ENCODE data around the gene GJD3. TPM values are rescaled to one million over a fixed set of nuclear protein-coding genes. Genes with fewer than 3 reads are reported as not detected.

GJD3 gene
- total and polyA plus RNA-seq, 8 donors: 0.55 to 1.2 TPM; not detected in 6

DNA sequence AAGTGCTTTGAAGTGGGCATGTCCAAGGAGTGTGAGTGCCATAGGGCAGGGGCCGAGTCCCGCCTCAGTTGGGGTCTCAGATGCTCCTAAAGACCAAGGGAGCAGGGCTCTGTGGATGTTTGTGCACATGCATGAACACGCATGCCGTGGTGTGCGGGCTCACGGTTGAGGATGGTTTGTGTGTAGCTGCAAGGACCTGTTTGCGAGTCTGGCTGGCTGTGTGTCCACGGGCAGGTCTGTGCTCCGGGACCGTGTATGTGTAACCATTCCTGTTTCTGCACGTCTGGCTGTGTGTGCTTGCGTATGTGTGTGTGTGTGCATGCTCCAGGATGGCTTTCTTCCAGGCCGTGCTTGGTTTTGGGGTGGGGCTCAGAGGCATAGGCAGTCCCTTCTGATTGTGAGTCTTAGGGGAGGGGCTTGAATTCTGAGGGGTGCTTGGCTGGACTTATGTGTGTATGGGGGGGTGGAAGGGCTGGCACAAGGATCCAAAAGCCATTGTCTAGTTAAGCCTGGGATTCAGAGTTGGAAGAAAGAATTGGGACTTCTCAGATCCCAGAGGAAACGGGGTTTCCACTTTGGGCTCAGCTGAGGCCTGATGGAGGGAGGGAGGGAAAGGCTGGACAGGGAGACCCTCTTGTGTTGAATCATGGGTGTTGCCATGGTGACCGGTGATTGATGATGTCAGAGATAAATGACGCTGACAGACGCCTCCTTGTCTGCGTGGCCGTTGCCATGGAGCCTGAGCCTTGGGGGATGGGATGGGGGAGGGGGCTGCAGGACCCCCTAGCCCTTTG lies 14.4 kb downstream of the GJD3 start:
- peaks cover 64 to 94% (median 75%) of the 10 kb centered on the region in 4 donors for H3K4me1 ChIP-seq
- peaks cover 31 to 70% (median 53%) of the 10 kb centered on the region in 4 donors for H3K36me3 ChIP-seq

GRCh38 chr17:40349477-40349894 lies 15.1 kb downstream of the GJD3 start:
- Histone ChIP-seq H3K4me3 (peak overlapping the region in 1 of 4 donors; percentile 28), H3K27ac (peak overlapping the region in 4 of 5 donors; percentile 5 to 98 (median 94)), H3K27me3 (no peaks in the 10 kb centered on the region), H3K36me3 (peaks cover 31 to 64% (median 49%) of the 10 kb centered on the region in 4 donors), H3K4me1 (peaks cover 64 to 94% (median 75%) of the 10 kb centered on the region in 4 donors), H3K9me3 (no peaks in the 10 kb centered on the region)
- WGBS, 5 donors: 14 to 64% (median 56%) methylated on average over 8 to 10 of the region's 10 CpGs
- TF ChIP-seq, protein P1, sequence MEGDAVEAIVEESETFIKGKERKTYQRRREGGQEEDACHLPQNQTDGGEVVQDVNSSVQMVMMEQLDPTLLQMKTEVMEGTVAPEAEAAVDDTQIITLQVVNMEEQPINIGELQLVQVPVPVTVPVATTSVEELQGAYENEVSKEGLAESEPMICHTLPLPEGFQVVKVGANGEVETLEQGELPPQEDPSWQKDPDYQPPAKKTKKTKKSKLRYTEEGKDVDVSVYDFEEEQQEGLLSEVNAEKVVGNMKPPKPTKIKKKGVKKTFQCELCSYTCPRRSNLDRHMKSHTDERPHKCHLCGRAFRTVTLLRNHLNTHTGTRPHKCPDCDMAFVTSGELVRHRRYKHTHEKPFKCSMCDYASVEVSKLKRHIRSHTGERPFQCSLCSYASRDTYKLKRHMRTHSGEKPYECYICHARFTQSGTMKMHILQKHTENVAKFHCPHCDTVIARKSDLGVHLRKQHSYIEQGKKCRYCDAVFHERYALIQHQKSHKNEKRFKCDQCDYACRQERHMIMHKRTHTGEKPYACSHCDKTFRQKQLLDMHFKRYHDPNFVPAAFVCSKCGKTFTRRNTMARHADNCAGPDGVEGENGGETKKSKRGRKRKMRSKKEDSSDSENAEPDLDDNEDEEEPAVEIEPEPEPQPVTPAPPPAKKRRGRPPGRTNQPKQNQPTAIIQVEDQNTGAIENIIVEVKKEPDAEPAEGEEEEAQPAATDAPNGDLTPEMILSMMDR (IDR thresholded peaks at IDR 0.05): no peak
- no peak for TF ChIP-seq POLR2AphosphoS5 (IDR thresholded peaks at IDR 0.05)
- no peak for TF ChIP-seq POLR2A (IDR thresholded peaks at IDR 0.05)
- TF ChIP-seq EP300 (IDR thresholded peaks at IDR 0.05): no peak
- intact Hi-C loops (cut with DNase I; ENCODE audit: low total_unique reads): no loop called here
- DNase-seq: peak in 1 of 2 donors; percentile 42

More for the DNA sequence above, 14.4 kb downstream of the GJD3 start:
- Histone ChIP-seq H3K27ac (peak overlapping the region in 4 of 5 donors; percentile 5 to 98 (median 94)), H3K4me3 (peak overlapping the region in 1 of 4 donors; percentile 28), H3K27me3 (no peaks in the 10 kb centered on the region), H3K9me3 (no peaks in the 10 kb centered on the region)
- peak; percentile 63 to 91 for DNase-seq
- 31 to 41% (median 34%) methylated on average over 17 to 19 of the region's 19 CpGs for WGBS, 5 donors
- TF ChIP-seq, protein P1 (IDR thresholded peaks at IDR 0.05): no peak
- intact Hi-C loops (cut with DNase I; ENCODE audit: low total_unique reads): no loop called here

DNA sequence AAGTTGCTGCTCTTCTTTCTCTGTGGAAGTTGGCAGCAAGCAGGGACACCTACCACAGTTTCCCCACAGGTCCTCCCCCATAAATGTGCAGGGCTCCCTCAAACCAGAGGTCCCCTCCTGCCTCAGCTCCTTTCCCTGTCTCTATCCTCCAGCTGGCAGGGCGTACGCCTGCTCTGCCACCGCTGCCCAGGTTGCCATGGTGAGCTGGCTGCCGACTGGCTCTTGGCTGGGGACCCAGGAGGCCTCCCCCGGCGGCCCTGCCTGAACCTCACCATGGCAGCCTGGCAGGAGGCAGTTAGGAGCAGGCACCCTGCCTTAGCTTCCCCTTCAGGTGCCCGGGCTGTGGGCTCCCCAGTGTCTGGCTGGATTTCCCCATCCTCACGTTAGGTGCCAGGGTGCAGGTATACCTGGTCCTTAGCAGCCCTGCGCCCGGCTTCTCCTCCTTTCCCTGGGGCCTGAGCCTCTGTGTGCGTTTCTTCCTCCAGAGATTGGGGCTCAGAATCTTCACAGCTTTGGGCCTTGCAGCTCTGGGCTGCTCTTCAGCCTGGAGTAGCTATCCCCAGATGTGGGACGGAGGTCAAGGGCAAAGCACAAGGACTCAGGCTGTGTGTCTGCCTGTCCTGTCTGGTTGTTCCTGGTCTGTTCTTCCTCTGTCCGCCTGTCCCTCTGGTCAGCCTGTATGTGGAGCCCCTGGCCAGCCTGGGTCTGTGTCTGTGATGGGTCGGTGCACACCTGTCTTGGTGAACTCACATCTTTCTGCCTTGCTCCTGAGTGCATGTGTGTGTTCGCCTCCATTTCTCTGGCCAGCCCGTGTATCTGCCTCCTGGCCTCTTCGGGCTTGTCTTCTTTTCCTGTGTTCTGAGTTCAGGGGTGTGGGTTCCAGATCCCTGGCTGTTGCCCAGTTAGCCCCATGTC lies 15.7 kb downstream of the GJD3 start:
- no peaks in the 10 kb centered on the region for H3K27me3 ChIP-seq
- peak; percentile 78 to 87 for DNase-seq
- H3K9me3 ChIP-seq: no peaks in the 10 kb centered on the region
- H3K4me1 ChIP-seq: peaks cover 70 to 94% (median 79%) of the 10 kb centered on the region in 4 donors
- H3K4me3 ChIP-seq: peak overlapping the region in 1 of 4 donors; percentile 28
- TF ChIP-seq POLR2A (IDR thresholded peaks at IDR 0.05) (peak in 1 of 4 donors; percentile 8), EP300 (IDR thresholded peaks at IDR 0.05) (no peak)
- H3K36me3 ChIP-seq: peaks cover 26 to 57% (median 43%) of the 10 kb centered on the region in 4 donors
- H3K27ac ChIP-seq: peak overlapping the region; percentile 5 to 98 (median 89)
- WGBS, 5 donors: 31 to 50% (median 39%) methylated on average over 17 of the region's 17 CpGs
- intact Hi-C loops (cut with DNase I; ENCODE audit: low total_unique reads): no loop called here

DNA sequence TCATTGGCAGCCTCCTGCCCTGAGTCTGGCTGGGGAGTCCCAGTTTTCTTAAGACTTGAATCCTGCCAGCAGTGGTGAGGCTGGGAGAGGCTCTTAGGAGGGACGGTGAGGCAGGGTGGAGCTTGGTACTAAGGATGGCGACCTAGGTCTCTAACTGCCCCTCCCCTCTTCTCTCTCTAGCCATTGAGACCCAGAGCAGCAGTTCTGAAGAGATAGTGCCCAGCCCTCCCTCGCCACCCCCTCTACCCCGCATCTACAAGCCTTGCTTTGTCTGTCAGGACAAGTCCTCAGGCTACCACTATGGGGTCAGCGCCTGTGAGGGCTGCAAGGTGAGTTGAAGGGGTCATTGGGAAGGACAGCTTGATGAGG lies 16.4 kb downstream of the GJD3 start:
- Histone ChIP-seq H3K4me1 (peaks cover 77 to 99% (median 85%) of the 10 kb centered on the region in 4 donors), H3K36me3 (peaks cover 19 to 50% (median 36%) of the 10 kb centered on the region in 4 donors), H3K9me3 (no peaks in the 10 kb centered on the region), H3K4me3 (peak overlapping the region in 2 of 4 donors; percentile 7 to 9), H3K27me3 (no peaks in the 10 kb centered on the region), H3K27ac (peak overlapping the region; percentile 6 to 98 (median 89))
- intact Hi-C loops (cut with DNase I; ENCODE audit: low total_unique reads): no loop called here
- TF ChIP-seq EP300 (IDR thresholded peaks at IDR 0.05) (no peak), POLR2A (IDR thresholded peaks at IDR 0.05) (no peak), POLR2AphosphoS5 (IDR thresholded peaks at IDR 0.05) (no peak)
- TF ChIP-seq, protein P1 (IDR thresholded peaks at IDR 0.05): no peak
- DNase-seq: peak in 1 of 2 donors; percentile 22
- 31 to 65% (median 55%) methylated on average over 5 of the region's 5 CpGs for WGBS, 5 donors
